Thyroid gland (tissue), 4 donors: ENCODE measurements around the gene BRD2. TPM values are rescaled to one million over a fixed set of nuclear protein-coding genes. Genes with fewer than 3 reads are reported as not detected.

Experiments
- DNase-seq, 2 donors: peaks; one replicate each; pipeline ENCODE4 v3.0.0-alpha.2; 2019
- H3K27ac ChIP-seq, 3 donors: fragments of 200-600 bp; sonication (generic); 1 replicate in 2 of 3; 2 replicates in 1 of 3; pipeline ENCODE4 v1.5.1; 2016 to 2019; ENCODE audit warnings: mild to moderate bottlenecking in 1 of 3, moderate library complexity in 1 of 3
- H3K27me3 ChIP-seq: fragments of 200-600 bp; sonication (generic); one replicate; pipeline ENCODE4 v1.5.1; 2019
- H3K36me3 ChIP-seq, 2 donors: fragments of 200-600 bp; sonication (generic); one replicate each; pipeline ENCODE4 v1.5.1; 2016 to 2019
- H3K4me1 ChIP-seq, 2 donors: fragments of 200-600 bp; sonication (generic); one replicate each; pipeline ENCODE4 v1.5.1; 2017 to 2019
- H3K4me3 ChIP-seq, 3 donors: fragments of 200-600 bp; sonication (generic); replicated peaks in 1 of 3; 1 replicate in 2 of 3; 2 replicates in 1 of 3; pipeline ENCODE4 v1.5.1; 2016; ENCODE audit warnings: mild to moderate bottlenecking in 1 of 3
- H3K9me3 ChIP-seq: fragments of 200-600 bp; sonication (generic); one replicate; pipeline ENCODE4 v1.5.1; 2017
- POLR2A ChIP-seq, 2 donors: fragments of 450-650 bp; IDR thresholded peaks; one replicate each; pipeline ENCODE4 v1.6.1; 2017; ENCODE audit warnings: antibody characterized with exemption in 2 of 2, mild to moderate bottlenecking in 2 of 2, moderate library complexity in 1 of 2
- WGBS, 2 donors: methylation state at CpG; one replicate each; pipeline ENCODE4 v1.1.5; 2017; 5-methylcytosine and 5-hydroxymethylcytosine counted together
- intact Hi-C: fragments of 100-400 bp; cut with DNase I; formaldehyde crosslinking; loops from one replicate; pipeline ENCODE4 v1.15.1; 2023
- total RNA-seq, 4 donors: library from RNA; depleted of rRNA; stranded (reverse); fragments of >200 nt; gene quantifications; one replicate each; pipeline ENCODE4 v1.2.3, GENCODE V29; 2016
- TF ChIP-seq, protein P1 (sequence below), 6 experiments: fragments of 200-600 bp in 3 of 6; fragments of 450-650 bp in 3 of 6; sonication (generic) in 3 of 6; IDR thresholded peaks; one replicate each; pipeline ENCODE4 v1.5.1; 2016 to 2019; ENCODE audit warnings: antibody characterized with exemption in 6 of 6, mild to moderate bottlenecking in 2 of 6, inconsistent platforms in 1 of 6, moderate library complexity in 1 of 6

The BRD2 gene
- total RNA-seq, result 100 to 1,000 TPM; 206 to 282 (median 238) TPM

DNA sequence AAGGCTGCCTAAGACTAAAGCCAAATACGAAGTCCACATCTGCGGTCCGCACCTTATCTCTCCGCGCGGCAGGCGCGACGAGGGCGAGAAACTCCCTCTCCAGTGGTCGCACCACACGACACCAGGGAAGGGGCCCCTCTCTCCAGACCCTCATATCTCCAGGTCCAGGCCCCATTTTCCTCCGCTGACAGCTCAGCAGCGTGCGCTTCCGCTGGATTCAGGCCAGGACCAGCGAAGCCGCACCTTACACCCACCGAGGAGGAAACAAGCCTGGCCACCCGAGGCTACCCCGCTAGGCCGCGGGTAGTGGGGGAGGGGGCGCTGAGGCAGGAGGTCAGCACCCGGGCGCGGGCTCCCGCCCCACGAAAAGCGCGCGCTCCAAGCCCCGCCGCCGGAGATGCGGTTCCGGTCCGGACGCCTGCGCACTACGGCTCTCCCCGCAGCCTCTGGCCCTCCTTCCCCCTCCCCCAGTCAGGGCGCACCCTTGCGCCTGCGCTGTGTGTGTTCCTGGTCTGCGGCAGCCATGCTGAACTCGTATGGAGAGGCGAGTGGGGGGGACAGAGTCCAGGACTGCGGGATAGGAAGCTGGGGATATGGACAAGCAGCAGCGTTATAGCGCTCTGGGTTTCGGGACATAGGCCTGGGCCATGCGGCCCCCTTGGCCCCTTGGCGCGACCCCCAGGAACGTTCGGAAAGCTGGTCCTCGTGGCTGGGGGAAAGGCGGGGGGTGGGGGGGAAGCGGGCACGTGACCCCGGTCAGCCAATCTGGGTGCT, at the start of gene BRD2:
Gene BRD2, plus strand, starts transcription at position 502 of the 774 bp plus-strand sequence. CDS start 4,305 bp downstream, outside the sequence.
- Histone ChIP-seq H3K4me1 (peaks cover 10 to 21% of the 10 kb centered on the region in 2 donors), H3K9me3 (no peaks in the 10 kb centered on the region), H3K27me3 (no peaks in the 10 kb centered on the region), H3K4me3 (peak within 1 kb of the TSS; percentile 62 to 98 (median 88)), H3K36me3 (peaks cover 7 to 11% of the 10 kb centered on the region in 2 donors), H3K27ac (peak within 1 kb of the TSS; percentile 100)
- intact Hi-C loops, result no loop called here
- 0 to 1% methylated on average over 12 to 29 of the region's 62 CpGs for WGBS, 2 donors
- TF ChIP-seq POLR2A (IDR thresholded peaks at IDR 0.05), result peak; percentile 64 to 97
- TF ChIP-seq, protein P1, sequence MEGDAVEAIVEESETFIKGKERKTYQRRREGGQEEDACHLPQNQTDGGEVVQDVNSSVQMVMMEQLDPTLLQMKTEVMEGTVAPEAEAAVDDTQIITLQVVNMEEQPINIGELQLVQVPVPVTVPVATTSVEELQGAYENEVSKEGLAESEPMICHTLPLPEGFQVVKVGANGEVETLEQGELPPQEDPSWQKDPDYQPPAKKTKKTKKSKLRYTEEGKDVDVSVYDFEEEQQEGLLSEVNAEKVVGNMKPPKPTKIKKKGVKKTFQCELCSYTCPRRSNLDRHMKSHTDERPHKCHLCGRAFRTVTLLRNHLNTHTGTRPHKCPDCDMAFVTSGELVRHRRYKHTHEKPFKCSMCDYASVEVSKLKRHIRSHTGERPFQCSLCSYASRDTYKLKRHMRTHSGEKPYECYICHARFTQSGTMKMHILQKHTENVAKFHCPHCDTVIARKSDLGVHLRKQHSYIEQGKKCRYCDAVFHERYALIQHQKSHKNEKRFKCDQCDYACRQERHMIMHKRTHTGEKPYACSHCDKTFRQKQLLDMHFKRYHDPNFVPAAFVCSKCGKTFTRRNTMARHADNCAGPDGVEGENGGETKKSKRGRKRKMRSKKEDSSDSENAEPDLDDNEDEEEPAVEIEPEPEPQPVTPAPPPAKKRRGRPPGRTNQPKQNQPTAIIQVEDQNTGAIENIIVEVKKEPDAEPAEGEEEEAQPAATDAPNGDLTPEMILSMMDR (IDR thresholded peaks at IDR 0.05), result peak in 1 of 6 experiments; percentile 8
- DNase-seq, result peak; percentile 94 to 98

DNA sequence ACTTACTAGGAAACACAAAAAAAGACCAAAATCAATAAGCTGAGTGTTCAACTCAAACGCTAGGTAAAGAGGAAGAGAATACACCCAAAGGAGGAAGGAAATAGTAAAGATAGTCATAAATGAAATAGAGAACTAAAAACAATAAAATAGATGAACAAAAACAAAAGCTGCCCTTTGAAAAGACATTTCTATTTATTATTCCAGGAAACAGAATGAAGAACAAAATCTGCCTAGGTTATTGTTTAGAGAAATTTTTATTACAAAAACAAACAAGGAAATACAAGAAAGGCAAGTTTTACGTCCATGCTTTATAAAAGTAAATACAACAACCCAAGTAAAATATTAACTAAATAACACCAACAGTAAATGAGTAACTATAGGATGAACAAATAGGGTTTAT, 47.7 kb upstream of the BRD2 start:
- WGBS, 2 donors, result 73 to 79% methylated on average over 2 of the region's 2 CpGs
- no peak for DNase-seq
- intact Hi-C loops, result no loop called here
- H3K27me3 ChIP-seq, result no peaks in the 10 kb centered on the region
- H3K4me1 ChIP-seq, result no peaks in the 10 kb centered on the region
- H3K36me3 ChIP-seq, result no peaks in the 10 kb centered on the region
- no peaks in the 10 kb centered on the region for H3K9me3 ChIP-seq
- no peak overlapping the region for H3K27ac ChIP-seq
- TF ChIP-seq, protein P1 (IDR thresholded peaks at IDR 0.05), result no peak
- no peak for TF ChIP-seq POLR2A (IDR thresholded peaks at IDR 0.05)
- H3K4me3 ChIP-seq, result no peak overlapping the region

DNA sequence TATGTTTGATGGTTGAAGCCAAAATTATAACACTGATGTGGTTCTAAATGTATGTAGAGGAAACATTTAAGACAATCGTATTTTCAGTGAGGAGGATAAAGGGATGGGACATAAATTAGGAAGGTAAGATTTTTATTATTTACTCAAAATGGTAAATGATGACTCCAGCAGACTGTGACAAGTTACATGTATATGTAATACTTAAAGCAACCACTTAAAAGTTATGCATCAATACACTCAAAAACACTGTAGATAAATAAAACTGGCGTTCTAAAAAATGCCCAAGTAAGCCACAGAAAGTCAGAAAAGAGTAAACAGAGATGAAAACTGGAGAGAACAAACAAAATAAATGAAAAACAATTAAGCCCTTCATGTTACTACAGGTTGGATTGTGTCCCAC, 46.3 kb upstream of the BRD2 start:
- whole genome bisulfite sequencing, 2 donors, result 90 to 91% methylated on average over 2 of the region's 2 CpGs

DNA sequence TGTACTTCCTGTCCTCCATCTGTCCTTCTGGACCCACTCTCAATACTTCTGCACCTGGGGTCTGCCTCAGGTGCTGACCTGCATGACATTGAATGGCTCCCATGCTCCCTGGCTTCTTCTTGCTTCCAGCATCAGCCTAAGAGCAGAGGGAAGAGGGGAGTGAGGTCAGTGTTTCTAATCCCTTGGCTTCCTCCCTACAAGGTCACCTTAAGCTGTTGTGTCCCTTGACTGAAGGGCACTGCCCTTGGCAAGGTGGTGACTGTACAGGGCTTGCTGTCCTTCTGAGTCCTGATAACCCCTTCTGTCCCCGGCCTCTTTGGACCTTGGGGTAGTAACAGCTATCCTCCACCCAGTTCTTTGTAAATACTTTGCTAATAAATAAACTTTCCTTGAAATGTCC, 37.2 kb upstream of the BRD2 start:
- H3K9me3 ChIP-seq, result no peaks in the 10 kb centered on the region
- WGBS, 2 donors, result 0 to 44% methylated on average over 1 of the region's 1 CpG
- TF ChIP-seq POLR2A (IDR thresholded peaks at IDR 0.05), result no peak
- TF ChIP-seq, protein P1 (IDR thresholded peaks at IDR 0.05), result no peak

More for the DNA sequence above, 46.3 kb upstream of the BRD2 start:
- TF ChIP-seq, protein P1 (IDR thresholded peaks at IDR 0.05), result no peak
- TF ChIP-seq POLR2A (IDR thresholded peaks at IDR 0.05), result no peak
- Histone ChIP-seq H3K27ac (no peak overlapping the region), H3K27me3 (no peaks in the 10 kb centered on the region), H3K4me3 (no peak overlapping the region), H3K36me3 (no peaks in the 10 kb centered on the region), H3K4me1 (no peaks in the 10 kb centered on the region), H3K9me3 (no peaks in the 10 kb centered on the region)
- no peak for DNase-seq
- intact Hi-C loops, result no loop called here

More for the DNA sequence above, 37.2 kb upstream of the BRD2 start:
- DNase-seq, result no peak
- Histone ChIP-seq H3K4me3 (no peak overlapping the region), H3K27ac (peak overlapping the region; percentile 1 to 70 (median 51)), H3K4me1 (peaks cover 21 to 27% of the 10 kb centered on the region in 2 donors), H3K36me3 (no peaks in the 10 kb centered on the region), H3K27me3 (no peaks in the 10 kb centered on the region)
- intact Hi-C loops, result loop anchor here (5.0 kb wide), 2 partner anchors 34 to 51 kb away; no protein-coding TSS in a partner anchor
